Stromal cell of bone marrow (primary cell): ENCODE data around the gene CCDC194.
A peak's percentile ranks its signal among the peaks of the same experiment; 100 is the strongest.

Experiments used
- DNase-seq: peaks from one replicate; pipeline ENCODE4 v3.0.0-alpha.2; 2012; ENCODE audit warnings: low read depth

CCDC194 gene, protein sequence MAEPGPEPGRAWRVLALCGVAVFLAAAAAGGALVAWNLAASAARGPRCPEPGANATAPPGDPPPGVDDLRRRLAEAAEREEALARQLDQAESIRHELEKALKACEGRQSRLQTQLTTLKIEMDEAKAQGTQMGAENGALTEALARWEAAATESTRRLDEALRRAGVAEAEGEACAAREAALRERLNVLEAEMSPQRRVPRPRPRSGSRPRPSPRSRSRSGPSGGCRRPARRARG

DNA sequence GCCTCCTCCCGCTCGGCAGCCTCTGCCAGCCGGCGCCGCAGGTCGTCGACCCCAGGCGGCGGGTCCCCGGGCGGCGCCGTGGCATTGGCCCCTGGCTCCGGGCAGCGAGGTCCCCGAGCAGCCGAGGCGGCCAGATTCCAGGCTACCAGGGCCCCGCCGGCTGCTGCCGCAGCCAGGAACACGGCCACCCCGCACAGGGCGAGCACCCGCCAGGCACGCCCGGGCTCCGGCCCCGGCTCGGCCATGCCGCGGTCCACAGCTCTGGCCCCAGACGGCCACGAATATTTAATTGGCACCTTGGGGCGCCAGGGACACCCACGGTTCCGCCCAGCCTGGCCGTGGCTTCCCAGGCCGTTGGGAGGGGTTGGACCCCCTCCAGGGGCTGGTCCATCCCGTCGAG, at the start of gene CCDC194:
TSS of gene CCDC194 (minus strand) at position 283 of the 400 bp plus-strand sequence. CDS start at position 245, 38 bp downstream.
- no peak for DNase-seq

DNA sequence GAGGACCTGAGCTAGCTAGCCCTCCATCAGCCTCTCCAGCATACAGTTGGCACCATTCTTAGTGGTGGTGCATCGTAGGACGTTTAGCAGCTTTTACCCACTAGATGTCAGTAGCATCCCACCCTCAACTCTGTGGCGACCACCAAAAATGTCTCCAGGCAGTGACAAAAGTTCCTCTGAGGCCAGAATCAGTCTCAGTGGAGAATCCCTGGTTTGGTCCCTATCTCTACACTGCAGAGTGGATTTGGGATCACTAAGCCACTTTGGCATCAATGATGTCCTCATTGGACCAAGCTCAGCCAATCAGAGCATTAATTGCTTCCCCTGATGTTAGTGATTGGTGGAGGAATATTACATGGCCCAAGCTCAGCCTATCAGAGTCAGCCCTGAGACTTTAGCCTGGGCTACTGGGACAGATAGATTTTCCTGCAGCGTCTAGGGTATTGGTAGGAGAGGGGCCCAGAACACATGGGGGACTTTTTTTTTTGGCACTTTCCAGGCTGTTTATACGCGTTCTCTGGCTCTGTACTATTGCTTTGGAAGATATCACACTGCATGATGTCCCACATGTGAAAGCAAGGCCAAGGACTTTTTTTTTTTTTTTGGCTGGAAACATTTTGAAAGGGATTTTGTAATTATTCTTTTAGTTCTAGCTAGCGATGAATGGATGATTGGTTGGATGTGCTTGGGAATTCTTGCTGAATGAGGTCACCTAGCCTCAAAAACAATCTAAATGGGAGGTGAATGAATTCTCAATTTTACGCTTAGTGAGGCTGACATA, 47.4 kb upstream of the CCDC194 start:
- no peak for DNase-seq

DNA sequence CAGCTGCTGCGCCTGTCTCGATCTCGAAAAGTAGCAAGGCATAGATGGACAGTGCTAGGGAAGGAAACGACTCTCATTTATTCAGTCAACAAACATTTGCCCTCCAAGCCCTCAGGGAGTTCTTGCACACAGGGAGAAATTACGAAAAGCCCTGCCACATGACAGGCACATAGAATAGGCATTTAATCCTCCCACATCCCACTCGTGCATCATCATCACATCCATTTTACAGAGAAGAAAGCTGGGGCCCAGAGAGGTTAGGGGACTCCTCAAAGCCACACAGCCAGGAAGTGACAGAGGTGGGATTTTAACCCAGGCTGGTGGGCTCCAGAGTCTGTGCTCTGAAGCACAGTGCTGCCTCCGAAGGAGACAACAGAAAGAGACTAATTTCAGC, 42.9 kb upstream of the CCDC194 start:
- DNase-seq, result no peak

DNA sequence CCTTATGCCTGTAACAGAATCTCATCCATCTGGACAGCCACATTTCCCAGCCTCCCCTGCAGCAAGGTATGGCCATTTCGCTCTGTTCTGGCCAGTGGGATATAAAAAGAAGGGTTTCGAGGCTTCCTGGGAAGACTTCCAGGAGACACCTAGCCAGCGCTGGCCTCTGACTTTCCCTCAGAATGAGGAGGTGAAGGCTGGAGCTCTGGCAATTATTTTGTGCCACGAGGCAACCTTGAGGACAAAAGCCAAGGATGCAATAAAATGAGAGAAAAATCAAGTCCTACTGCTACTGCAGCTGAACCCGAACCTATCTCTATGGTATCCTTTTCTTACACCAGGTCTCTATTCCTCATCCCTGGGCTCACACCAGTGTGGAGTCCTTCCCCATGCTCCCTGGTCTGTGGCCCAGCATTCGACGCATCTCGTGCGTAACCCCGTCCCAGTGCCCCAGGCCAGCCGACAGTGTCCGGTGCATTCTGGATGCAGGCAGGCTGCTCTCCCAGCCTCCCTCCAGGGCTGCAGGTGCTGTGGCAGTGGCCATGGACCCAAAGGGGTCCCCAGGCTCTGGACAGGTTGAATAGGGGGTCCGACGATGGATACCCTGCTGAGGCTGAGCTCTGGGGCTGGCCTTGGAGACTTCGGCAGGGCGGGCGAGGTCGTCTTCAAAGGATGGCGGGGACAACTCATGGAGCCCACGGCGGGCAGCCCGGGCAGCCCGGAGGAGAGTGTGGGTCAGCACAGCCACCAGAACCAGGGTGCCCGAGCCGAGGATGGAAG, 42.3 kb upstream of the CCDC194 start:
- DNase-seq, result no peak

DNA sequence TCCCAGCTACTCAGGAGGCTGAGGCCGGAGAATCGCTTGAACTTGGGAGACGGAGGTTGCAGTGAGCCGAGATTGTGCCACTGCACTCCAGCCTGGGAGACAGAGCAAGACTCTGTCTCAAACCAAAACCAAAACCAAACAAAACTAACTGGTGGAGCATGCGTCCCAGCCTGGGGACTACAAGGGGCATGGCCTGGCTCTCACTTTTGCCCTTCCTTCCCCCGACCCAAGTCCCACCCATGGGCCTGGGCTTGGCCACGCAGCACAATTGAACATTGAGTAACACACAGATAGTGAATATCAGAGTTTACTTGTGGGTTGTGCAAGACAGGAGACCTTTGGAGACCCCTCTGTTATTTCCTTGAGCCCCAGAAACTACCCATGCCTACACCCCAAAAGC, 41.2 kb upstream of the CCDC194 start:
- DNase-seq, result no peak

DNA sequence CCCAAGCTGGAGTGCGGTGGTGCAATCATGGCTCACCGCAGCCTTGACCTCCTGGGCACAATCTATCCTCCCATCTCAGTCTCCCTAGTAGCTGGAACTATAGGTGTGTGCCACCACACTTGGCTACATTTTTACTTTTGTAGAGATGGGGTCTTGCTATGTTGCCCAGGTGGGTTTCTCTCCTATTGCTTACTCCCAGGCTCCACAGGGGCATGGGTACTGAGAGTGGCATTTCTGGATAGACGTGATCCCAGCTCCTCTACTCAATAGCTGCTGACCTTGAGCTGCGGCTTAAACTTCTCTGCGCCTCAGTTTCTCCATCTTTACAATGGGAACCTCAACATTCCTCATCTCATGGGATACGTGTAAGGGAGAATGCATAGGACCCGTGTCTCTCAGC, 37.4 kb upstream of the CCDC194 start:
- DNase-seq, result no peak

DNA sequence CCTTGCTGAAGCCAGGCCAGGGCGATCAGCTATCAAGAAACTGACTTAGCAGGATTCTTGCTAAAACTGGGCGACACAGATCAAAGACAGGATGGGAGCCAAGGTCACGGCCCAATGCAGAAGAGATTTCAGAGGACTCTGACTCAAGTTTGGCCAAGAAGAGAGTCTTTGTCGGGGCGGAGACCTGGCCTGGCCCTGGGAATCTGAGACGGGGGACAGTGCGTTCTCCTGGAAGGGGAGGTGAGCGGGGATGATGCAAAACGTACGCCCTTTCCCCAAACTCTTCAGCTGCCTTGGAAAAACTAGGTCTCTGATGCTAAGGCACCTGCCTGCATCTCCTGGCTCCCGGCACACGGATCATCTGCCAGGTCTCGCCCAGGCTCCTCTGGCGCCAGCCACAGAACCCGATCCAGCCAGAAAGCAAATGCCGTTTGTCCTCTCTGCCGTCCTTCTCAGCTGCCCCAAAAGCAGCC, 35.7 kb upstream of the CCDC194 start:
- no peak for DNase-seq

DNA sequence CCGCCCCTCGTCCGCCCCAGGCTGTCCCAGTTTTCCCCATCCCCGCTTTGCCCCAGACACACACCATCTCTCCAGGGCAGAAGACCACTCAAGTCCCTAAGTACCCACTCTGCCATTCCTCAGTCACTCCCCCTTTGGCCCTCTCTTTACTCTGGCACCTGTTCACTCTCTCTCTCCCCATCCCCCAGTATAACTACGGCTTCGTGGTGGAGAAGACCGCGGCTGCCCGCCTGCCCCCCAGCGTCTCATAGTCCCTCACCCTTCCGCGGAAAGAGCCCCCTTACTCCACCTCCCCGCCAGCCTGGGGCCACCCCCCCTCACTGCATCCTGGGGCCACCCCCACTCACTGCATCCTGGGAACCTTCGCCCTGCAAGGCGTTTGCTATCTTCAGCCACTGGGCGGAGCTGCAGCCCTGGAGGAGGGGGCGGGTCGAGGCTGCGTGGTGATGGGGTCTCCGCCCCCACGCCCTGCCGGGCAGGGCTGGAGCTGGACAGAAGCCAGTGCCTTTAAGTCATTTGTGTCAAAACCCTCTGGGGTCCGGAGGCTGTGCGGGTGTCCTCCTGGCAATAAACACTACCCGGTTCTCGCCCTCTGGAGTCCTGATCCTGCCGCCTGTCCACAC, 30.9 kb upstream of the CCDC194 start:
- DNase-seq, result no peak

DNA sequence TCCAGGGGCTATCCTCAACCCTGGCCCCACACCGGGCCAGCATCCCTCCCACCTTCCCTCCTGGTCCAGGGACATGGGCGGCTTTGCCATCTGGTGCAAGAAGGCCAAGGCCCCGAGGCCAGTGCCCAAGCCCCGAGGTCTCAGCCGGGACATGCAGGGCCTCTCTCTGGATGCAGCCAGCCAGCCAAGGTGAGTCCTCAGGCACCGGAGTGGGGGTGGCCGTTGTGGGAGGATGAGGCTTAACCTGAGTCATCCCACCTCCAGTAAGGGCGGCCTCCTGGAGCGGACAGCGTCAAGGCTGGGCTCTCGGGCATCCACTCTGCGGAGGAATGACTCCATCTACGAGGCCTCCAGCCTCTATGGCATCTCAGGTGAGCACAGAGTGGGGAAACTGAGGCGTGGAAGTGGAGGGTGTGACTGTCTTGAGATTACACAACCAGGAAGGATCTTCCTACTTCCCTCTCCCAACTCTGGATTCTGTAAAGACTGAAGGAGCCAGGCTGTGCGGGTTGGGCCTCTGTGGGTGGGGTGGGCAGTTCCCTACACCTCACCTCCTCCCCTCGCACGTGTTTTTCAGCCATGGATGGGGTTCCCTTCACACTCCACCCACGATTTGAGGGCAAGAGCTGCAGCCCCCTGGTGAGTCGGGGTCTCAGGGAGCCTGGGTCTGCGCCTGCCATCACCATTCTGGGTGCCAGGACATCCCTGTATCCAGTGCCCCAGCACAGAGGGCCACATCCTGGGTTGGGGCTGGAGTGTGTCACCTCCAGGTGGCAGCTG, 29.6 kb upstream of the CCDC194 start:
- no peak for DNase-seq

DNA sequence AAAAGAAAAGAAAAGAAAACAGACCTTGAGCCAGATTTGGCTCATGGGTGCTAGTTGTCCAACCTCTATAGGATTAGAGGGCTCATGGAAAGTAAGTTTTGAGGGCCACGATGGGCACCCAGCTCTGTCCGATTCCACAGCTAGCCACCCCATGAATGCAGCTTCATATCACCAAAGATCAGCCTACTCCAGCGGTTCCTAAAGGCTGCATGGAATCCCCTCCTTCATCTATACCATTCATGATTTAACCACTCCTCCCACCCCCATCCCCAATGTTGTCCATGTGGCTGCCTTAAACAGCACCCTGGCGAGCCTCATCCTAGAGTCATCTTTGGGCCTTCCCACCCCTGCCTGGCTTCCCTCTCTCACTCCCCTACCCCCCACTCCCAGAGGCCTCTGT, 27.9 kb upstream of the CCDC194 start:
- DNase-seq, result no peak

DNA sequence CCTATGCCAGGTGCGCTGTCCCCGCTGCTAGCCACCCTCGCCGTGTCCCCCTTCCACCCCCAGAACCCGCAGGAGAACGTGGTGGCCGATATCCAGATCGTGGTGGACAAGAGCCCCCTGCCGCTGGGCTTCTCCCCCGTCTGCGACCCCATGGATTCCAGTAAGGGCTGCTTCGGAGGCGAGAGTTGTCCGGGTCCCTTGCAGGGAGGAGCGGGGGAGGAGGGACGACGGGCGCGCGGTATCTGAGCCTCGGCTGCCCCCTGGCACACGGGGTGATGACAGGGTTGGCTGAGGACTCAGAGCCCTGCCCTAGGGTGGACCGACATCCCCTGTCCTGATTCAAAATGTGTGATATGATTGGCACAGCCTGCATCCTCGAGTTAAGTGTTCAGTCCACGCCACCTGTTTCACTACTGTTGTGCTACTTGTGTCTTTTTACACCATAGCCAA, 26.5 kb upstream of the CCDC194 start:
- DNase-seq, result no peak

DNA sequence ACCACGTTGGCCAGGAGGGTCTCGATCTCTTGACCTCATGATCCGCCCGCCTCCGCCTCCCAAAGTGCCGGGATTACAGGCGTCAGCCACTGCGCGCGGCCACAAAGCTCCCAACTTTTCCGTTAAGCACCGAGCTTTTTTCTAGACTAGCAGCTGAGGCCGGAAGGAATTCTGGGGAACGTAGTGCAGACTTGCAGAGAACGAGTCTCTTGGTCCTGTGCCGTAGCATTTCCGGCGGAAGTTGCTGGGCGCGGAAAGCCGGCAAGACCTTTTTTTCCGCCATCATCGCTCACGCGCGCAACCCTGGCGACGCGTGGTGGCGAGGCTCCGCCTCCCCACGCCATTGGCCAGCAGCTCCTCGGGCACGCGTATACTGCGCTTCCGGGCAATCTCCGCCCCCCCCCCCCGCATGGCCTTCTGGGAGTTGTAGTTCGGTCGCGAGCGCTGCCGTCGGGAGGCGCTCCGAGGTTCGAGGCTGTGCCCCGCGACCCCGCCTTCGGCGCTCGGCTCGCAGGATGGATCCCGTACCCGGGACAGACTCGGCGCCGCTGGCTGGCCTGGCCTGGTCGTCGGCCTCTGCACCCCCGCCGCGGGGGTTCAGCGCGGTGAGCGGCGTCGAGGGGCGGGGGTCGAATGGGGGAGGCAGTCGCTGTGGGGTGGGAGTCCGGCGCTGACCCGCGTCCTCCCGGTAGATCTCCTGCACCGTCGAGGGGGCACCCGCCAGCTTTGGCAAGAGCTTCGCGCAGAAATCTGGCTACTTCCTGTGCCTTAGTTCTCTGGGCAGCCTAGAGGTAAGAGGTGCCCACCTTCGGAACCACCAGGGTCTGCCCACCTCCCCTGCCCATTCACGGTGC, 25.9 kb upstream of the CCDC194 start, which contains the start of gene MVB12A:
TSS of gene MVB12A (plus strand) at position 427 of the 854 bp plus-strand sequence. CDS start at position 516, 89 bp downstream.
- peak; percentile 99 for DNase-seq

DNA sequence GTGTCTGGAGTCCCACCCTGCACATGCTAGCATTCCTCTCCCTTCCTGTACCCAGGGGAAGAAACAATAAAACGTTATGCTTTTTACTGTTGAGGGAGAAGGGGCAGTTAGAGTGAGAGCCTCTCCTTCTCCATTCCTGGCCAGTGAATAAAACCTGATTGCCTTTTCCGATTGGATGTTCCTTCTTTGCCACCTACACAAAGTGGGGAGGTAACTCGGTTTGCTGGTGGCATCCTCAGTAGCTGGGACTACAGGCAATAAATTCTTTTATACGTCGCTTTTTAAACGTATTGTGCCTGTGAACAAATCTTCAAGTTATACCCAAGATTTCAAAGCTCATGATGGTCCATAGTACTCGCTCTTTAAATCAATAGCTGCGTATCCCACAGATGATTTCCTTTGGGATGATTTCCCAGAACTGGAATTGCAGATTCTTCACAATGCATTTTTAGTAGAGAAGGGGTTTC, 25.2 kb upstream of the CCDC194 start:
- no peak for DNase-seq

DNA sequence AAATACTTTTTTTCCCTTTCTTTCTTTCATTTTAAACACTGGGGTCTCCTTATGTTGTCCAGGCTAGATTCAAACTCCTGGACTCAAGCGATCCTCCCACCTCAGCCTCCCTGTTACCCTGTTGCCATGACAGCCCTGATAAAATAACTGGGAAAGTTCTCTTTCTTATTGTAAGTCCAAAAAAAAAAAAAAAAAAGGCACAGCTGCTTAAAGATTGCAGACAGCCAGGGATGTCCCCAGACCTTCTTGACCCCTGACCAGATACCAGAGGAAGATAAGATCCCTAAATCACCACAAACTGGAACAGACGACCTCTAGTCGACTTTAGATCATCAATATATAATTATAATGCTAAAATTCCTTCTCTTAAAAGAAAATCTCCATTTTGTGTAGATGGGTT, 24.7 kb upstream of the CCDC194 start:
- no peak for DNase-seq

DNA sequence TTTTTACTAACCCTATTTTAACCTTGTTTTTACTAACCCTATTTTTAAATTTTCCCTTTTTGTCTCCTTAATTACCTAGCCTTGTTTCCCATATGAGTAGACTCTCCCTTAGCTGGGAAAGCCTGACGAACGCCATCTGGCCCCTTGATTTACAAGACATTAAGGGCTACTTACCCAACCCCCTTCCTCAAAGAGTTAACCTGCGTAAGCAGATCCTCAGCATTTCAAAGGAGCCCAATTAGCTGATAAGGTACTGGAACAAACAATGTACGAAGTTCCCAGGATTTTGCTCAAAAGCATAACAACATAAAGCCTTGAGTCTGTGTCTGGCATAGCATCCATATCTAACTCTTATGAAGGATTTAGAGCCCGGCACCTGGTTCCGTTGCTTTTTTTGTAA, 21.1 kb upstream of the CCDC194 start:
- DNase-seq, result no peak

DNA sequence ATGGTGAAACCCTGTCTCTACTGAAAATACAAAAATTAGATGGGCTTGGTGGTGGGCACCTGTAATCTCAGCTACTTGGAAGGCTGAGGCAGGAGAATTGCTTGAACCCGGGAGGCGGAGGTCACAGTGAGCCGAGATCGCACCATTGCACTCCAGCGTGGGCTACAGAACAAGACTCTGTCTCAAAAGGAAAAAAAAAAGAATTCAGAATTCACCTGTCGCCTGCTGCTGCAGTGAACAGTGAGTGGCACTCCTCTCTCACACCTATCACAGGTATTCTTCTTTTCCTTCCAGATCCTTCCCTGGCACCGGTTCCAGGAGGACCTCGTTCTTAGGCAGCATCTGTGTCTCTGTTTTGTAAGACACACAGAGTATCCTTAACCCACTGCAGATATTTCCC, 20.1 kb upstream of the CCDC194 start:
- DNase-seq, result no peak

DNA sequence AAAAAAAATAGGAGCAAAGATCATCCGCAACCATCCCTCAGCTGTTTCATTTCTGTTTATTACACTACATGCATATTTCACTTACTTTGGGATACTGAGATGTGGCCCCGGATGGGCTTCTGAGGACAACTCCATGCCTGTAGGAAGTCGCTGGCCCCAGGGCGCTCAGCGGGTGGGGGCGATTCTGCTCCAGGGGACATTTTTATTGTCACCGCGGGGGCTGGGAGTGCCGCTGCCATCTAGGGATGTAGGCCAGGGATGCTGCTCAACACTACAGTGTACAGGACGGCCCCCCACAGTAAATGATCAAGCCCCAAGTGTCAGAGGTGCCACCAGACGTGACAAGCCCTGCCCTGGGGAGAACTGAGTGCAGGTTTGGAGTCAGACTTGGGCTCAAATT, 17.8 kb upstream of the CCDC194 start:
- DNase-seq, result no peak

DNA sequence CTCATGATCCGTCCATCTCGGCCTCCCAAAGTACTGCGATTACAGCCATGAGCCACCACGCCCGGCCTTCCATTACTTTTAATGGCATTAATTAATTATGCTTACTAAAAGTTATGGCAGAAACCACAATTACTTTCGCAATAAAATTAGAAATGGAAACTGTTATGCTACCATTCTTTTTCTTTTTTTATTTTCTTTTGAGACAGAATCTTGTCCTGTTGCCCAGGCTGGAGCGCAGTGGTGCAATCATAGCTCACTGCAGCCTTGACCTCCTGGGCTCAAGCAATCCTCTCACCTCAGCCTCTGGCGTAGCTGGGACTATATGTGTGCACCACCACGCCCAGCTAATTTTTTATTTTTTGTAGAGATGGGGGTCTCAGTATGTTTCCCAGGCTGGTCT, 16.0 kb upstream of the CCDC194 start:
- DNase-seq, result no peak

DNA sequence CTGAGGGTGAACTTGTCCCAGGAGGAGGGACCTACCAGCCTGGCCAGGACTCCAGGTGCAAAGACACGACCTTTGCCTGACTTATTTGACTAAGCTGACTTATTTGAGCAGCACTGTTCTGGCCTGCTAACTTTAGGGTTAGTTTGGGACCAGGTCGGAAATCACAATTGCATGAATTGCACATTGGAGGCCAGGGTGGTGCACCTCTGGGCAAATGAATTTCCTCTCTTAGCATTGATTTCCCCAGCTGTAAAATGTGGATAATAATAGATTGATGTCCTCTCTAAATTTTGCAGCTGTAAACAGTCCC, 12.8 kb upstream of the CCDC194 start:
- DNase-seq, result no peak
